Measurements from ENCODE around the gene EHD1.

The EHD1 gene

DNA sequence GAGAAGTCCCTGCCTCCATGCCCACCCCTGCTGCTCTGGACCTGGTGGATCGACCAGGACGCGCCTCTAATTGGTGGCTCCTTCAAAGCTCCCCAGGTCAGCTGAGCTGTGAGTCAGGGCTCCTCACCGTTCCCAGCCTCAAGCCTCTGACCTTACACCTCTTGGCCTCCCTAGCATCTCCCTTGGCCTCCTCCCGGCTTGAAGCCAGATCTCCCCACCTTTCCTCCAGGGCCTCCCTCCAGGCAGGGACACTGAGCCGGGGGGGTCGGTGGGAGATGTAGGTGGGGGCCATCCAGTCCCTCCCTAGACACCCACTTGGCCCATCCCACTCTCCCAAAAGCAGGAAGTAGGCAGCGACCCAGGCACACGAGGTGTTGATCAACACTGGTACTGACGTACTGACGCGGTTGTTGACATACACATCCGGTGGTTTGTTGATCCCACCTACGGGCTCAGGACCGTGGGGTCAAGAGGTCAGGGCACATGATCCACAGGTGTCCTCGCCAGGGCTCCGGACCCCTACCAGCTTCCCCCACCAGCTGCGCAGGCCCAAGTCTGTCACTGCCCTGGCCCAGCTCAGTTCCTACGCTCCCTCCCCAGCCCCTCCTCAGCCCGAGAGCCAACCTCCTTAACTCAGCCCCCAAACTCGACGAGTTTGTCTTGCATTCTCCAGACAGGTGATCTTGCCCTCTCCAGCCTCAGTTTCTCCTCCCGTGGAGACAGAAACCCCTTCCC, 37.8 kb upstream of the EHD1 start:
- TF ChIP-seq, protein P1, sequence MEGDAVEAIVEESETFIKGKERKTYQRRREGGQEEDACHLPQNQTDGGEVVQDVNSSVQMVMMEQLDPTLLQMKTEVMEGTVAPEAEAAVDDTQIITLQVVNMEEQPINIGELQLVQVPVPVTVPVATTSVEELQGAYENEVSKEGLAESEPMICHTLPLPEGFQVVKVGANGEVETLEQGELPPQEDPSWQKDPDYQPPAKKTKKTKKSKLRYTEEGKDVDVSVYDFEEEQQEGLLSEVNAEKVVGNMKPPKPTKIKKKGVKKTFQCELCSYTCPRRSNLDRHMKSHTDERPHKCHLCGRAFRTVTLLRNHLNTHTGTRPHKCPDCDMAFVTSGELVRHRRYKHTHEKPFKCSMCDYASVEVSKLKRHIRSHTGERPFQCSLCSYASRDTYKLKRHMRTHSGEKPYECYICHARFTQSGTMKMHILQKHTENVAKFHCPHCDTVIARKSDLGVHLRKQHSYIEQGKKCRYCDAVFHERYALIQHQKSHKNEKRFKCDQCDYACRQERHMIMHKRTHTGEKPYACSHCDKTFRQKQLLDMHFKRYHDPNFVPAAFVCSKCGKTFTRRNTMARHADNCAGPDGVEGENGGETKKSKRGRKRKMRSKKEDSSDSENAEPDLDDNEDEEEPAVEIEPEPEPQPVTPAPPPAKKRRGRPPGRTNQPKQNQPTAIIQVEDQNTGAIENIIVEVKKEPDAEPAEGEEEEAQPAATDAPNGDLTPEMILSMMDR (IDR thresholded peaks at IDR 0.05; ENCODE audit: low read depth, low read length), result no peak
- peak; percentile 40 to 69 for DNase-seq (ENCODE audit: low read depth in 2 of 2)
- H3K4me3 ChIP-seq (replicated peaks in 1 of 2; ENCODE audit: low read depth in 2 of 2, low read length in 2 of 2), result peak overlapping the region; percentile 92 to 95

DNA sequence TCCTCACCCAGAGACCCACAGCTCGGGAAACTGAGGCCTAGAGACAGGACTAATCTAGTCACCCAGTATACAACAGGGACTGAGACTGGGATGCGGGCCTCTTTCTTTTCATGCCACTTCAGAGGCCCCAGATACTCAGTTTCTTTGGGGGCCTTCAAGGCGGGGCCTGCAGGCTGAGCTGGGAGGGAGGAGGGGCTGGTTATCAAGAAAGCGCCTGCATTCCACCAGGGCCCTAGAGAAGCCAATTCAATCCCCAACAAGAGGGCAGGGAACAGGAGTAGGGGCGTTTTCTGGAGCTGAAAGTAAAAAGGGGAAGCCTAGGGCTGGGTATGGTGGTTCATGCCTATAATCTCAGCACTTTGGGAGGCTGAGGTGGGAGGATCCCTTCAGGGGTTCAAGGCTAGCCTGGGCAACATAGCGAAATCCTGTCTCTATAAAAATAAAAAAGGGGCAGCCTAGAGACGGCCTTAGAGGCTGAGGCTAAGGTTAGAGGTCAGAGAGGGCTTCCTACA, 37.0 kb upstream of the EHD1 start:
- TF ChIP-seq, protein P1 (IDR thresholded peaks at IDR 0.05; ENCODE audit: low read depth, low read length), result no peak
- DNase-seq (ENCODE audit: low read depth in 2 of 2), result no peak
- peak overlapping the region in 1 of 2 donors; percentile 95 for H3K4me3 ChIP-seq (replicated peaks in 1 of 2; ENCODE audit: low read depth in 2 of 2, low read length in 2 of 2)

DNA sequence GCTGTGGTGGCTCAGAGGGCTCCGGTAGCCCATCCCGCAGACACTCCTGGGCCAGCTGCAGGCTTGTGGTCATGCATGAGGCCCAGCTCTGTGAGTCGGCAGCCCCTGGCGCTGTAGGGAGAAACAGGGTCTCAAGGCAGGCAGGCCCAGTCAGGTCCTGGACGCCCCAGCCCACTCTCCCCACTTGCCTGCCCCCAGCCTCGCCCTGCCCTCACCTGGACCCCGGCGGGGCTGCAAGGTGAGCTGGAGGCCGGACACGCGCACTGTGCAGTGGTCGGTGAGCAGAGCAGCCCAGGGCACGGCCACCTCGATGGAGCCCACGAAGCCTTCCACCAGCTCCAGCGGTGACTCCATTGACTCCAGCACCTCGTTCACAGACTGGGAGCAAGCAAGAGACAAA, 35.7 kb upstream of the EHD1 start:
- TF ChIP-seq, protein P1 (IDR thresholded peaks at IDR 0.05; ENCODE audit: low read depth, low read length), result no peak
- H3K4me3 ChIP-seq (replicated peaks in 1 of 2; ENCODE audit: low read depth in 2 of 2, low read length in 2 of 2), result no peak overlapping the region
- no peak for DNase-seq (ENCODE audit: low read depth in 2 of 2)

DNA sequence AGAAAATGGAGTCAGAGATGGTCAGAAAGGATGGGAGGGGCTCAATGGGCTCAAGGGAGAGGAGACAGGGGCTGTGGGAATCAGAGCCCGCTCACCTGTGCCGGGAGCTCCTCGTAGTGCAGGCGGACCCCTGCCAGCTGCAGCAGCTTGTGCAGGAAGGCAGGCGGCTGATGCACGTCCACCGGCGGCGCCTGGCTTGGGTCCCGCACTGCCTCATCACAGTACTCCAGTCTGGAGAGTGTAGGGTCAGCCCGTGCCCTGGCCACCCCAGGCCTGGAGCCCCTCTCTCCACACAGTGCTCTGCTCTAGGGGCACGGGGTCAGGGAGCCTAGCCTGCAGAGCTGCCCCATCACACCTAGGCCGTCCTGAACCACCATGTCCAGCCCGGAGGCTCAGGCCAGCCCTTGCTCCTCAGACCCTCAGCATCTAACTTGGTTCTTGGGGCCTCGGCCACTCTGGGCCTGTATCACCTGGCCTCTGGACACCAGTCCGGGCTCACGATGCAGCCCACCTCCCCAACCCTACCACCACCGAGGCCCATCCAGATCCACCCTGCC, 34.8 kb upstream of the EHD1 start:
- no peak overlapping the region for H3K4me3 ChIP-seq (replicated peaks in 1 of 2; ENCODE audit: low read depth in 2 of 2, low read length in 2 of 2)
- TF ChIP-seq, protein P1 (IDR thresholded peaks at IDR 0.05; ENCODE audit: low read depth, low read length), result no peak
- no peak for DNase-seq (ENCODE audit: low read depth in 2 of 2)

DNA sequence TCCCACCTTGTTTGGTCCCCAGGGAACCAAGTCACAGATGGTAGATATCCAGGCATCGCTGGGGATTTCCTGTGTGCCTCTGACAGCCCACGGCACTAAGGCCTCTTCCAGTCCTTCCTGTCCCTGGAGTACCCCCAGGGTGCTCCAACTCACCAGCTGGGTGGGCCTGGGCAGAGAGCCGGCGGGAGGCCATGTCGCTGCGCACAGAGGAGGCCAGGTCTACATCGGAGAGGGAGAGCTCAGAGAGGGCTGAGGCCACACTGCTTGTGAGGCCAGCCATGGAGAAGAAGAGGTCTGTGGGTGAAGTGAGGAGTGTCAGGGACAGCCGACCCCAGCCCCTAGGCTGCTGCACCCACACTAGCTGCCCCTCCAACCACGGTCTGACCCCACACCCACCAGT, 33.3 kb upstream of the EHD1 start:
- TF ChIP-seq, protein P1 (IDR thresholded peaks at IDR 0.05; ENCODE audit: low read depth, low read length), result no peak
- H3K4me3 ChIP-seq (replicated peaks in 1 of 2; ENCODE audit: low read depth in 2 of 2, low read length in 2 of 2), result no peak overlapping the region
- DNase-seq (ENCODE audit: low read depth in 2 of 2), result no peak

DNA sequence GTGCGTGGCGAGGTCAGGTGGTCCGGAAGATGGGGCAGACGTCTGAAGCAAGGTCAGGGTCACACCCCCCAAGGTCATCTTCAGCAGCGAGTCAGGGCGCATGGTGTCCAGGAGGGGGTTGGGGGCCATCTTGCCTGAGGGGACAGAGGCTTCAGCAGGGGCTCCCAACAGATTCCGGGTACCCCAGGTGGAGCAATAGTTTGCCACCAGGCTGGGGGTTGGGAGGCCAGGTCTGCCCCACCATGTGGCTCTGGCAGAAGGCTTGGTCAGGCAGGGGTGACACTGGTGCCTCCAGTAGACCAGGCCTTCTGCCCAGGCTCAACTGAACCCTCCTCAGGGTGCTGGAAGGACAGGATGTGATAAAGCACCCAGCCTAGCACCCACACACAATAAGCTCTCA, 32.7 kb upstream of the EHD1 start:
- H3K4me3 ChIP-seq (replicated peaks in 1 of 2; ENCODE audit: low read depth in 2 of 2, low read length in 2 of 2), result no peak overlapping the region
- TF ChIP-seq, protein P1 (IDR thresholded peaks at IDR 0.05; ENCODE audit: low read depth, low read length), result no peak

More for the DNA sequence above, 32.7 kb upstream of the EHD1 start:
- DNase-seq (ENCODE audit: low read depth in 2 of 2), result no peak
